ENCODE results near the gene SCMH1. TPM values are rescaled to one million over a fixed set of nuclear protein-coding genes. Genes with fewer than 3 reads are reported as not detected.

Gene SCMH1
- polyA plus RNA-seq, 1 donor from 2014 or later, result 23.0 TPM

GRCh38 chr1:40984066-40984465 is 258.0 kb downstream of the SCMH1 start:
- Histone ChIP-seq H4K20me1 (ENCODE audit: insufficient read depth) (no peaks in the 10 kb centered on the region), H3K9me3 (ENCODE audit: low read length) (no peaks in the 10 kb centered on the region), H2AFZ (ENCODE audit: low read depth, low read length) (no peak overlapping the region), H3K9me2 (ENCODE audit: insufficient read depth, low read length) (no peaks in the 10 kb centered on the region), H3K27me3 (ENCODE audit: insufficient read depth, low read depth, low read length) (no peaks in the 10 kb centered on the region), H3F3A (ENCODE audit: insufficient read depth, low read length, poor library complexity, severe bottlenecking) (peaks cover 6% of the 10 kb centered on the region), H3K4me2 (ENCODE audit: low read length) (no peak overlapping the region), H3K4me3 (ENCODE audit: low read length) (no peak overlapping the region), H3K79me2 (replicated peaks; ENCODE audit: insufficient read depth, low read length) (peaks cover 29% of the 10 kb centered on the region), H3K27ac (ENCODE audit: low read length) (no peak overlapping the region), H3K36me3 (ENCODE audit: insufficient read depth, low read length) (peaks cover 13% of the 10 kb centered on the region), H3K9ac (ENCODE audit: low read length) (no peak overlapping the region)
- TF ChIP-seq RAD21 (conservative IDR thresholded peaks at IDR 0.05) (no peak), EP300 (conservative IDR thresholded peaks at IDR 0.05; ENCODE audit: poor library complexity, severe bottlenecking) (no peak), POLR2AphosphoS5 (IDR thresholded peaks at IDR 0.05) (no peak), MXI1 (conservative IDR thresholded peaks at IDR 0.05; ENCODE audit: poor library complexity, severe bottlenecking) (no peak), TAF1 (IDR thresholded peaks at IDR 0.05; ENCODE audit: low read depth) (no peak), CTCF (IDR thresholded peaks at IDR 0.05; ENCODE audit: poor library complexity, severe bottlenecking) (no peak), SMC3 (conservative IDR thresholded peaks at IDR 0.05; ENCODE audit: poor library complexity) (no peak), REST (IDR thresholded peaks at IDR 0.05; ENCODE audit: borderline replicate concordance) (no peak), EZH2 (IDR thresholded peaks at IDR 0.05; ENCODE audit: borderline replicate concordance, insufficient read depth, low read length, poor library complexity, severe bottlenecking) (no peak)

- TF ChIP-seq EZH2 (IDR thresholded peaks at IDR 0.05; ENCODE audit: borderline replicate concordance, insufficient read depth, low read length, poor library complexity, severe bottlenecking), result no peak
- TF ChIP-seq POLR2AphosphoS5 (IDR thresholded peaks at IDR 0.05), result no peak
- no peak for TF ChIP-seq CTCF (IDR thresholded peaks at IDR 0.05; ENCODE audit: poor library complexity, severe bottlenecking)
- no peak for TF ChIP-seq EP300 (conservative IDR thresholded peaks at IDR 0.05; ENCODE audit: poor library complexity, severe bottlenecking)
- TF ChIP-seq SMC3 (conservative IDR thresholded peaks at IDR 0.05; ENCODE audit: poor library complexity), result no peak
- no peak for TF ChIP-seq TAF1 (IDR thresholded peaks at IDR 0.05; ENCODE audit: low read depth)
- TF ChIP-seq RAD21 (conservative IDR thresholded peaks at IDR 0.05), result no peak
- TF ChIP-seq MXI1 (conservative IDR thresholded peaks at IDR 0.05; ENCODE audit: poor library complexity, severe bottlenecking), result no peak
- TF ChIP-seq REST (IDR thresholded peaks at IDR 0.05; ENCODE audit: borderline replicate concordance), result no peak
- Histone ChIP-seq H3K9me3 (ENCODE audit: low read length) (no peaks in the 10 kb centered on the region), H2AFZ (ENCODE audit: low read depth, low read length) (no peak overlapping the region), H3K9me2 (ENCODE audit: insufficient read depth, low read length) (no peaks in the 10 kb centered on the region), H3K27me3 (ENCODE audit: insufficient read depth, low read depth, low read length) (no peaks in the 10 kb centered on the region), H4K20me1 (ENCODE audit: insufficient read depth) (no peaks in the 10 kb centered on the region), H3K36me3 (ENCODE audit: insufficient read depth, low read length) (peaks cover 5% of the 10 kb centered on the region), H3F3A (ENCODE audit: insufficient read depth, low read length, poor library complexity, severe bottlenecking) (peaks cover 6% of the 10 kb centered on the region), H3K9ac (ENCODE audit: low read length) (no peak overlapping the region), H3K79me2 (replicated peaks; ENCODE audit: insufficient read depth, low read length) (peaks cover 29% of the 10 kb centered on the region), H3K4me3 (ENCODE audit: low read length) (no peak overlapping the region), H3K27ac (ENCODE audit: low read length) (no peak overlapping the region), H3K4me2 (ENCODE audit: low read length) (no peak overlapping the region)
Observed at GRCh38 chr1:40983286-40983685, 258.8 kb downstream of the SCMH1 start.

Measured in neural cell (in vitro differentiated cells).